Gastroesophageal sphincter (tissue), 3 donors: Measurements from ENCODE around the gene ENOSF1.

Experiments
- CTCF ChIP-seq, 4 experiments: fragments of 200-600 bp in 2 of 4; fragments of 450-650 bp in 2 of 4; sonication (generic) in 1 of 4; IDR thresholded peaks; one replicate each; pipeline ENCODE4 v1.5.1; 2017 to 2019; ENCODE audit warnings: antibody characterized with exemption in 4 of 4, mild to moderate bottlenecking in 2 of 4, moderate library complexity in 2 of 4
- POLR2AphosphoS5 ChIP-seq: sonication (generic); formaldehyde crosslinking; IDR thresholded peaks from one replicate; pipeline ENCODE4 v1.6.1; 2017; ENCODE audit warnings: antibody characterized with exemption

- TF ChIP-seq CTCF (IDR thresholded peaks at IDR 0.05) (no peak), POLR2AphosphoS5 (no peak)
Observed at GRCh38 chr18:676069-676468, 36.4 kb downstream of the ENOSF1 start.
